ENCODE measurements around the gene TRIM39.

TRIM39 gene

GRCh38 chr6:30311101-30311500, 15.6 kb upstream of the TRIM39 start:
- no peak for TF ChIP-seq CTCF (IDR thresholded peaks at IDR 0.05; ENCODE audit: extremely low read depth, insufficient read depth, missing control alignments)
- in situ Hi-C loops (cut with MboI; ENCODE audit: low pct_unique_long_range_greater_than_20kb, low sequenced_read_pairs, unreplicated experiment): no loop called here
- DNase-seq (ENCODE audit: low spot score): no peak

GRCh38 chr6:30311671-30312070, 15.1 kb upstream of the TRIM39 start:
- TF ChIP-seq CTCF (IDR thresholded peaks at IDR 0.05; ENCODE audit: extremely low read depth, insufficient read depth, missing control alignments): no peak
- no peak for DNase-seq (ENCODE audit: low spot score)
- in situ Hi-C loops (cut with MboI; ENCODE audit: low pct_unique_long_range_greater_than_20kb, low sequenced_read_pairs, unreplicated experiment): no loop called here

- in situ Hi-C loops (cut with MboI; ENCODE audit: low pct_unique_long_range_greater_than_20kb, low sequenced_read_pairs, unreplicated experiment): no loop called here
- no peak for TF ChIP-seq CTCF (IDR thresholded peaks at IDR 0.05; ENCODE audit: extremely low read depth, insufficient read depth, missing control alignments)
- no peak for DNase-seq (ENCODE audit: low spot score)
Measured at GRCh38 chr6:30312266-30312665, 14.5 kb upstream of the TRIM39 start.

GRCh38 chr6:30312676-30313321, 13.9 kb upstream of the TRIM39 start:
- in situ Hi-C loops (cut with MboI; ENCODE audit: low pct_unique_long_range_greater_than_20kb, low sequenced_read_pairs, unreplicated experiment): no loop called here
- TF ChIP-seq CTCF (IDR thresholded peaks at IDR 0.05; ENCODE audit: extremely low read depth, insufficient read depth, missing control alignments): no peak
- no peak for DNase-seq (ENCODE audit: low spot score)

- in situ Hi-C loops (cut with MboI; ENCODE audit: low pct_unique_long_range_greater_than_20kb, low sequenced_read_pairs, unreplicated experiment): no loop called here
- TF ChIP-seq CTCF (IDR thresholded peaks at IDR 0.05; ENCODE audit: extremely low read depth, insufficient read depth, missing control alignments): no peak
- DNase-seq (ENCODE audit: low spot score): no peak
Measured at GRCh38 chr6:30315156-30315555, 11.6 kb upstream of the TRIM39 start.

GRCh38 chr6:30317913-30318589, 8.7 kb upstream of the TRIM39 start:
- DNase-seq (ENCODE audit: low spot score): no peak
- in situ Hi-C loops (cut with MboI; ENCODE audit: low pct_unique_long_range_greater_than_20kb, low sequenced_read_pairs, unreplicated experiment): no loop called here
- TF ChIP-seq CTCF (IDR thresholded peaks at IDR 0.05; ENCODE audit: extremely low read depth, insufficient read depth, missing control alignments): no peak

All from GM13977 (cell line).